SK-N-SH treated with all-trans-retinoic acid at 6 μM for 48 hours (cell line): ENCODE results near the gene DIPK1B.

Experiments used
- ATAC-seq: fragments of 200-7000 bp; cut with Tn5 transposase; 3 replicates; pipeline ENCODE4 v1.9.1; 2020; ENCODE audit warnings: mild to moderate bottlenecking, moderate library complexity
- ARNTL ChIP-seq: fragments of 450-650 bp; formaldehyde crosslinking; IDR thresholded peaks from 2 replicates; pipeline ENCODE4 v1.5.0; 2020; ENCODE audit warnings: low read depth, mild to moderate bottlenecking, moderate library complexity, borderline replicate concordance
- BACH2 ChIP-seq: fragments of 250-450 bp; sonication (Bioruptor Pico); IDR thresholded peaks from 2 replicates; pipeline ENCODE4 v1.9.0; 2021; ENCODE audit warnings: mild to moderate bottlenecking, borderline replicate concordance
- CSDC2 ChIP-seq: fragments of 250-450 bp; sonication (Bioruptor Pico); IDR thresholded peaks from 2 replicates; pipeline ENCODE4 v1.5.0; 2020; ENCODE audit warnings: mild to moderate bottlenecking, moderate library complexity
- ESRRG ChIP-seq: fragments of 250-450 bp; sonication (Bioruptor Pico); IDR thresholded peaks from 2 replicates; pipeline ENCODE4 v1.6.1; 2021; ENCODE audit warnings: mild to moderate bottlenecking
- GLIS3 ChIP-seq: fragments of 250-450 bp; sonication (Bioruptor Pico); IDR thresholded peaks from 2 replicates; pipeline ENCODE4 v1.5.0; 2020; ENCODE audit warnings: mild to moderate bottlenecking, moderate library complexity
- ISL1 ChIP-seq: fragments of 250-450 bp; sonication (Bioruptor Pico); IDR thresholded peaks from 2 replicates; pipeline ENCODE4 v2.1.2; 2022; ENCODE audit warnings: mild to moderate bottlenecking, moderate library complexity
- POU6F1 ChIP-seq: fragments of 250-450 bp; sonication (Bioruptor Pico); IDR thresholded peaks from 2 replicates; pipeline ENCODE4 v1.8.0; 2021; ENCODE audit warnings: low read depth, mild to moderate bottlenecking, moderate library complexity, borderline replicate concordance
- RARB ChIP-seq: fragments of 250-450 bp; sonication (Bioruptor Pico); IDR thresholded peaks from 2 replicates; pipeline ENCODE4 v1.8.0; 2021; ENCODE audit warnings: mild to moderate bottlenecking, moderate library complexity
- SNAI2 ChIP-seq: fragments of 250-450 bp; sonication (Bioruptor Pico); IDR thresholded peaks from 2 replicates; pipeline ENCODE4 v1.5.0; 2020; ENCODE audit warnings: mild to moderate bottlenecking, moderate library complexity
- TCF4 ChIP-seq: fragments of 250-450 bp; sonication (Bioruptor Pico); IDR thresholded peaks from 2 replicates; pipeline ENCODE4 v1.8.0; 2021; ENCODE audit warnings: mild to moderate bottlenecking, moderate library complexity, borderline replicate concordance
- ZFP30 ChIP-seq: fragments of 450-650 bp; formaldehyde crosslinking; IDR thresholded peaks from 2 replicates; pipeline ENCODE4 v1.5.0; 2022; ENCODE audit warnings: mild to moderate bottlenecking, moderate library complexity
- ZNF565 ChIP-seq: fragments of 450-650 bp; formaldehyde crosslinking; conservative IDR thresholded peaks from 2 replicates; pipeline ENCODE4 v1.5.0; 2020; ENCODE audit warnings: low read depth, mild to moderate bottlenecking, moderate library complexity
- ZNF70 ChIP-seq: fragments of 450-650 bp; formaldehyde crosslinking; IDR thresholded peaks from 2 replicates; pipeline ENCODE4 v1.5.0; 2020; ENCODE audit warnings: mild to moderate bottlenecking, moderate library complexity
- ZNF8 ChIP-seq: fragments of 450-650 bp; formaldehyde crosslinking; IDR thresholded peaks from 2 replicates; pipeline ENCODE4 v1.5.0; 2020; ENCODE audit warnings: mild to moderate bottlenecking, moderate library complexity
- TF ChIP-seq, protein P1 (sequence below): fragments of 250-450 bp; sonication (Bioruptor Pico); IDR thresholded peaks from 2 replicates; pipeline ENCODE4 v1.5.1; 2020; ENCODE audit warnings: low read depth, mild to moderate bottlenecking, moderate library complexity
- TF ChIP-seq, protein P2 (sequence below): fragments of 250-450 bp; sonication (Bioruptor Pico); IDR thresholded peaks from 2 replicates; pipeline ENCODE4 v1.8.0; 2020; ENCODE audit warnings: mild to moderate bottlenecking, moderate library complexity, borderline replicate concordance

The DIPK1B gene

GRCh38 chr9:136740069-136740468 lies 27.7 kb downstream of the DIPK1B start:
- no peak for ATAC-seq

GRCh38 chr9:136740491-136740890 lies 28.1 kb downstream of the DIPK1B start:
- TF ChIP-seq ZNF565 (CRISPR knock-in tag) = no peak
- TF ChIP-seq, protein P1, sequence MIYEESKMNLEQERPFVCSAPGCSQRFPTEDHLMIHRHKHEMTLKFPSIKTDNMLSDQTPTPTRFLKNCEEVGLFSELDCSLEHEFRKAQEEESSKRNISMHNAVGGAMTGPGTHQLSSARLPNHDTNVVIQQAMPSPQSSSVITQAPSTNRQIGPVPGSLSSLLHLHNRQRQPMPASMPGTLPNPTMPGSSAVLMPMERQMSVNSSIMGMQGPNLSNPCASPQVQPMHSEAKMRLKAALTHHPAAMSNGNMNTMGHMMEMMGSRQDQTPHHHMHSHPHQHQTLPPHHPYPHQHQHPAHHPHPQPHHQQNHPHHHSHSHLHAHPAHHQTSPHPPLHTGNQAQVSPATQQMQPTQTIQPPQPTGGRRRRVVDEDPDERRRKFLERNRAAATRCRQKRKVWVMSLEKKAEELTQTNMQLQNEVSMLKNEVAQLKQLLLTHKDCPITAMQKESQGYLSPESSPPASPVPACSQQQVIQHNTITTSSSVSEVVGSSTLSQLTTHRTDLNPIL = no peak
- no peak for TF ChIP-seq BACH2 (CRISPR knock-in tag)
- no peak for ATAC-seq

More at GRCh38 chr9:136740069-136740468, 27.7 kb downstream of the DIPK1B start:
- TF ChIP-seq, protein P2, sequence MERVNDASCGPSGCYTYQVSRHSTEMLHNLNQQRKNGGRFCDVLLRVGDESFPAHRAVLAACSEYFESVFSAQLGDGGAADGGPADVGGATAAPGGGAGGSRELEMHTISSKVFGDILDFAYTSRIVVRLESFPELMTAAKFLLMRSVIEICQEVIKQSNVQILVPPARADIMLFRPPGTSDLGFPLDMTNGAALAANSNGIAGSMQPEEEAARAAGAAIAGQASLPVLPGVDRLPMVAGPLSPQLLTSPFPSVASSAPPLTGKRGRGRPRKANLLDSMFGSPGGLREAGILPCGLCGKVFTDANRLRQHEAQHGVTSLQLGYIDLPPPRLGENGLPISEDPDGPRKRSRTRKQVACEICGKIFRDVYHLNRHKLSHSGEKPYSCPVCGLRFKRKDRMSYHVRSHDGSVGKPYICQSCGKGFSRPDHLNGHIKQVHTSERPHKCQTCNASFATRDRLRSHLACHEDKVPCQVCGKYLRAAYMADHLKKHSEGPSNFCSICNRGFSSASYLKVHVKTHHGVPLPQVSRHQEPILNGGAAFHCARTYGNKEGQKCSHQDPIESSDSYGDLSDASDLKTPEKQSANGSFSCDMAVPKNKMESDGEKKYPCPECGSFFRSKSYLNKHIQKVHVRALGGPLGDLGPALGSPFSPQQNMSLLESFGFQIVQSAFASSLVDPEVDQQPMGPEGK (CRISPR knock-in tag) = no peak
- no peak for TF ChIP-seq CSDC2 (CRISPR knock-in tag)
- no peak for TF ChIP-seq ZFP30 (CRISPR knock-in tag)
- TF ChIP-seq, all 23 proteins: peak for 0

DNA sequence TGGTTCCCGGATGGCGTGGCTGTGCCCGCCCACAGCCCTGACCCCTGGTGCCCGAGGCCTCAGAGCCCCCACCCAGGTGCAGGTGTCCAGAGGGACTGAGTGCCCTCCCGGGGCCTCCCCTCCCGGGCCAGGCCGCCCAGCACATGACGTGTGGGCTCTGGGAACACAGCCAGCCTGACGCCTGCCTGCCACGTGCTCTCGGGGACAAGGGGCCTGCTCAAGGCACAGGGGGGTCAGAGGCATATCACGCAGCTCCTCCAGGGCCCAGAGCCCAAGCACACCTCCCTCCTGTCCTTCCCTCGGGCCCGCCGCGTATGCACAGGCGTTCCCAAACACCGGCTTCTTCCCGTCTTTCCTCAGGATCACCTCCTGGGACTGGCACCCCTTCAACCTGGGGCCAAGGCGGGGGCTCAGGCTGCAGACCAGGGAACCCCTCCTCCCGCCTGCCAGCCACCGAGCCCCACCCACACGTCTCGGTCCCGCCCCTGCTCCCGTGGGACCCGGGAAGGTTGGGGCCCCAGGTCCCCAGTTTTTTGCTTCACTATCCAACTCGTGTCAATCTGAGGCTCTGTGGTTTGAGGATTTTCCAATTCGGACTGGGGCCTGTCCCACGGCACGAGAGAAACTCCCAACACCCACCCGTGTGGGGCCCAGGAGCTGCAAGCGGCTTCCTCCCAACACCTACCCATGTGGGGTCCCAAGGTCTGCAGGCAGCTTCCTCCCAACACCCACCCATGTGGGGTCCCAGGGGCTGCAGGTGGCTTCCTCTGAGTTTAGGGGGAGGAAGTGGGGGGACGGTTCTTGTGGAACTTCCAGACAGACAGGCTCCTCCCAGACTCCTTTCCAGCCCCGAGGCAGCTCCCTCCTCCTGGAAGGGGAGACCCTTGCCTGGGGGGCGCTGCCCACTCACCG lies 28.9 kb downstream of the DIPK1B start:
- TF ChIP-seq ZNF565 (CRISPR knock-in tag) = no peak
- TF ChIP-seq ARNTL (CRISPR knock-in tag) = no peak
- no peak for TF ChIP-seq TCF4
- no peak for TF ChIP-seq ISL1 (CRISPR knock-in tag)
- ATAC-seq = no peak

- TF ChIP-seq ESRRG (no peak), POU6F1 (CRISPR knock-in tag) (no peak), CSDC2 (CRISPR knock-in tag) (no peak), ZNF70 (no peak), GLIS3 (CRISPR knock-in tag) (no peak), RARB (no peak), ZNF8 (no peak), SNAI2 (CRISPR knock-in tag) (no peak), ARNTL (CRISPR knock-in tag) (no peak), ZFP30 (CRISPR knock-in tag) (no peak), ISL1 (CRISPR knock-in tag) (no peak)
- TF ChIP-seq, protein P1 = no peak
- TF ChIP-seq, protein P2 (CRISPR knock-in tag) = no peak
- no peak for ATAC-seq
These were observed 29.7 kb downstream of the DIPK1B start for GRCh38 chr9:136741883-136742571.
